DOHH2 (cell line): Measurements from ENCODE around the gene BUB3.

Source experiments
- CTCF ChIP-seq: fragments of 200-600 bp; sonication (generic); IDR thresholded peaks from one replicate; pipeline ENCODE4 v1.5.1; 2014; ENCODE audit warnings: antibody characterized with exemption, mild to moderate bottlenecking, low read depth, low read length; ENCODE audit not compliant: poor library complexity, severe bottlenecking
- EZH2phosphoT487 ChIP-seq: fragments of 200-600 bp; sonication (generic); IDR thresholded peaks from 2 replicates; pipeline ENCODE4 v1.6.1; 2017; ENCODE audit warnings: borderline replicate concordance, mild to moderate bottlenecking, antibody characterized with exemption, low read length, moderate library complexity, mixed read lengths

- TF ChIP-seq CTCF (no peak), EZH2phosphoT487 (no peak; the same call in 1 of the 2 replicates)
Observed at GRCh38 chr10:123135415-123136141, 18.6 kb upstream of the BUB3 start, which contains the start of gene HMX3.
